ENCODE measurements around the gene CLDN9.
A peak's percentile ranks its signal among the peaks of the same experiment; 100 is the strongest.

CLDN9 gene

GRCh38 chr16:2964475-2965336, 48.0 kb upstream of the CLDN9 start:
- H4K91ac ChIP-seq (ENCODE audit: low read length), result no peak overlapping the region
- H3K18ac ChIP-seq (ENCODE audit: low read depth in 1 of 2, low read length in 2 of 2), result no peak overlapping the region
- H2BK120ac ChIP-seq (ENCODE audit: low read depth, low read length), result no peak overlapping the region
- peak overlapping the region in 1 of 2 experiments; percentile 80 for H3K23ac ChIP-seq (ENCODE audit: low read length in 2 of 2)
- peaks cover 2% of the 10 kb centered on the region for H3K79me1 ChIP-seq (replicated peaks; ENCODE audit: low read length, poor library complexity, severe bottlenecking)
- H2BK15ac ChIP-seq (ENCODE audit: low read depth, poor library complexity, severe bottlenecking), result no peak overlapping the region
- H3K27me3 ChIP-seq (ENCODE audit: control insufficient read depth in 1 of 2, insufficient read depth in 1 of 2, low read length in 2 of 2), result peaks cover 58 to 79% of the 10 kb centered on the region in 2 experiments
- no peak overlapping the region for H4K8ac ChIP-seq (ENCODE audit: low read length)
- peak overlapping the region in 1 of 2 experiments; percentile 42 for H3K4me3 ChIP-seq (ENCODE audit: insufficient read depth in 1 of 2, low read depth in 1 of 2, low read length in 2 of 2)
- no peak overlapping the region for H3K27ac ChIP-seq (ENCODE audit: low read length, poor library complexity, severe bottlenecking)
- H3K9ac ChIP-seq (ENCODE audit: low read length), result no peak overlapping the region
- no peak overlapping the region for H2AFZ ChIP-seq (ENCODE audit: low read depth, low read length)
- H3K4me1 ChIP-seq (ENCODE audit: control insufficient read depth, insufficient read depth, low read depth, low read length), result peaks cover 41% of the 10 kb centered on the region
- WGBS, result under 1% methylated on average over 52 of the region's 68 CpGs
- no peak for DNase-seq
- peaks cover 0 to 5% of the 10 kb centered on the region in 2 experiments for H3K36me3 ChIP-seq (ENCODE audit: control insufficient read depth in 1 of 2, insufficient read depth in 2 of 2, low read depth in 1 of 2, low read length in 2 of 2)
- H3K9me3 ChIP-seq (ENCODE audit: control insufficient read depth, low read length), result no peaks in the 10 kb centered on the region
- peak overlapping the region; percentile 70 for H3K4me2 ChIP-seq (ENCODE audit: low read length, poor library complexity, severe bottlenecking)
- no peak overlapping the region for H2BK12ac ChIP-seq (ENCODE audit: low read length in 2 of 2)
- H2BK5ac ChIP-seq (ENCODE audit: low read depth, low read length, poor library complexity, severe bottlenecking), result no peak overlapping the region
- H3K4ac ChIP-seq (ENCODE audit: low read depth in 1 of 2, low read length in 2 of 2), result no peak overlapping the region
- no peak overlapping the region for H2AK5ac ChIP-seq (ENCODE audit: low read length, severe bottlenecking)
- no peak overlapping the region for H3K14ac ChIP-seq (ENCODE audit: low read length in 2 of 2)

- no peak overlapping the region for H2AFZ ChIP-seq (ENCODE audit: low read depth, low read length)
- no peak overlapping the region for H3K4me2 ChIP-seq (ENCODE audit: low read length, poor library complexity, severe bottlenecking)
- no peak overlapping the region for H2BK15ac ChIP-seq (ENCODE audit: low read depth, poor library complexity, severe bottlenecking)
- H2BK12ac ChIP-seq (ENCODE audit: low read length in 2 of 2), result no peak overlapping the region
- peaks cover 11% of the 10 kb centered on the region for H3K79me1 ChIP-seq (replicated peaks; ENCODE audit: low read length, poor library complexity, severe bottlenecking)
- no peaks in the 10 kb centered on the region for H3K9me3 ChIP-seq (ENCODE audit: control insufficient read depth, low read length)
- no peak overlapping the region for H3K4ac ChIP-seq (ENCODE audit: low read depth in 1 of 2, low read length in 2 of 2)
- peaks cover 50 to 66% of the 10 kb centered on the region in 2 experiments for H3K27me3 ChIP-seq (ENCODE audit: control insufficient read depth in 1 of 2, insufficient read depth in 1 of 2, low read length in 2 of 2)
- no peak for DNase-seq
- H4K91ac ChIP-seq (ENCODE audit: low read length), result no peak overlapping the region
- H3K14ac ChIP-seq (ENCODE audit: low read length in 2 of 2), result no peak overlapping the region
- H3K4me3 ChIP-seq (ENCODE audit: insufficient read depth in 1 of 2, low read depth in 1 of 2, low read length in 2 of 2), result no peak overlapping the region
- WGBS, result 93% methylated on average over 38 of the region's 39 CpGs
- no peak overlapping the region for H3K18ac ChIP-seq (ENCODE audit: low read depth in 1 of 2, low read length in 2 of 2)
- H2BK120ac ChIP-seq (ENCODE audit: low read depth, low read length), result no peak overlapping the region
- H2AK5ac ChIP-seq (ENCODE audit: low read length, severe bottlenecking), result no peak overlapping the region
- no peak overlapping the region for H2BK5ac ChIP-seq (ENCODE audit: low read depth, low read length, poor library complexity, severe bottlenecking)
- H3K4me1 ChIP-seq (ENCODE audit: control insufficient read depth, insufficient read depth, low read depth, low read length), result peaks cover 54% of the 10 kb centered on the region
- no peak overlapping the region for H3K23ac ChIP-seq (ENCODE audit: low read length in 2 of 2)
- peaks cover 0 to 7% of the 10 kb centered on the region in 2 experiments for H3K36me3 ChIP-seq (ENCODE audit: control insufficient read depth in 1 of 2, insufficient read depth in 2 of 2, low read depth in 1 of 2, low read length in 2 of 2)
- no peak overlapping the region for H4K8ac ChIP-seq (ENCODE audit: low read length)
- no peak overlapping the region for H3K9ac ChIP-seq (ENCODE audit: low read length)
- no peak overlapping the region for H3K27ac ChIP-seq (ENCODE audit: low read length, poor library complexity, severe bottlenecking)
These were observed 46.5 kb upstream of the CLDN9 start for GRCh38 chr16:2966043-2966807.

- Histone ChIP-seq H3K27me3 (ENCODE audit: control insufficient read depth in 1 of 2, insufficient read depth in 1 of 2, low read length in 2 of 2) (peaks cover 50 to 62% of the 10 kb centered on the region in 2 experiments), H2BK5ac (ENCODE audit: low read depth, low read length, poor library complexity, severe bottlenecking) (no peak overlapping the region), H2BK120ac (ENCODE audit: low read depth, low read length) (no peak overlapping the region), H4K91ac (ENCODE audit: low read length) (no peak overlapping the region), H3K4me3 (ENCODE audit: insufficient read depth in 1 of 2, low read depth in 1 of 2, low read length in 2 of 2) (no peak overlapping the region), H3K36me3 (ENCODE audit: control insufficient read depth in 1 of 2, insufficient read depth in 2 of 2, low read depth in 1 of 2, low read length in 2 of 2) (peaks cover 0 to 12% of the 10 kb centered on the region in 2 experiments), H3K23ac (ENCODE audit: low read length in 2 of 2) (no peak overlapping the region), H2BK15ac (ENCODE audit: low read depth, poor library complexity, severe bottlenecking) (no peak overlapping the region), H3K14ac (ENCODE audit: low read length in 2 of 2) (no peak overlapping the region), H2AK5ac (ENCODE audit: low read length, severe bottlenecking) (no peak overlapping the region), H2BK12ac (ENCODE audit: low read length in 2 of 2) (no peak overlapping the region), H3K9ac (ENCODE audit: low read length) (no peak overlapping the region), H3K9me3 (ENCODE audit: control insufficient read depth, low read length) (no peaks in the 10 kb centered on the region), H2AFZ (ENCODE audit: low read depth, low read length) (no peak overlapping the region), H3K27ac (ENCODE audit: low read length, poor library complexity, severe bottlenecking) (no peak overlapping the region), H3K4me1 (ENCODE audit: control insufficient read depth, insufficient read depth, low read depth, low read length) (peaks cover 59% of the 10 kb centered on the region), H3K18ac (ENCODE audit: low read depth in 1 of 2, low read length in 2 of 2) (no peak overlapping the region), H3K4ac (ENCODE audit: low read depth in 1 of 2, low read length in 2 of 2) (no peak overlapping the region), H3K4me2 (ENCODE audit: low read length, poor library complexity, severe bottlenecking) (no peak overlapping the region), H4K8ac (ENCODE audit: low read length) (no peak overlapping the region), H3K79me1 (replicated peaks; ENCODE audit: low read length, poor library complexity, severe bottlenecking) (peaks cover 11% of the 10 kb centered on the region)
- DNase-seq, result no peak
- 60% methylated on average over 26 of the region's 46 CpGs for WGBS
These were observed 45.9 kb upstream of the CLDN9 start for GRCh38 chr16:2966808-2967191.

- H2AFZ ChIP-seq (ENCODE audit: low read depth, low read length), result no peak overlapping the region
- H2BK15ac ChIP-seq (ENCODE audit: low read depth, poor library complexity, severe bottlenecking), result no peak overlapping the region
- 68% methylated on average over 50 of the region's 51 CpGs for WGBS
- H3K79me1 ChIP-seq (replicated peaks; ENCODE audit: low read length, poor library complexity, severe bottlenecking), result peaks cover 11% of the 10 kb centered on the region
- no peak overlapping the region for H3K4me2 ChIP-seq (ENCODE audit: low read length, poor library complexity, severe bottlenecking)
- no peak for DNase-seq
- H3K9ac ChIP-seq (ENCODE audit: low read length), result no peak overlapping the region
- H3K36me3 ChIP-seq (ENCODE audit: control insufficient read depth in 1 of 2, insufficient read depth in 2 of 2, low read depth in 1 of 2, low read length in 2 of 2), result peaks cover 0 to 16% of the 10 kb centered on the region in 2 experiments
- peaks cover 60% of the 10 kb centered on the region for H3K4me1 ChIP-seq (ENCODE audit: control insufficient read depth, insufficient read depth, low read depth, low read length)
- H3K4me3 ChIP-seq (ENCODE audit: insufficient read depth in 1 of 2, low read depth in 1 of 2, low read length in 2 of 2), result no peak overlapping the region
- H2BK5ac ChIP-seq (ENCODE audit: low read depth, low read length, poor library complexity, severe bottlenecking), result no peak overlapping the region
- H2AK5ac ChIP-seq (ENCODE audit: low read length, severe bottlenecking), result no peak overlapping the region
- H3K9me3 ChIP-seq (ENCODE audit: control insufficient read depth, low read length), result no peaks in the 10 kb centered on the region
- no peak overlapping the region for H3K27ac ChIP-seq (ENCODE audit: low read length, poor library complexity, severe bottlenecking)
- H3K18ac ChIP-seq (ENCODE audit: low read depth in 1 of 2, low read length in 2 of 2), result no peak overlapping the region
- H3K23ac ChIP-seq (ENCODE audit: low read length in 2 of 2), result no peak overlapping the region
- no peak overlapping the region for H3K14ac ChIP-seq (ENCODE audit: low read length in 2 of 2)
- no peak overlapping the region for H3K4ac ChIP-seq (ENCODE audit: low read depth in 1 of 2, low read length in 2 of 2)
- H3K27me3 ChIP-seq (ENCODE audit: control insufficient read depth in 1 of 2, insufficient read depth in 1 of 2, low read length in 2 of 2), result peaks cover 45 to 58% of the 10 kb centered on the region in 2 experiments
- H4K8ac ChIP-seq (ENCODE audit: low read length), result no peak overlapping the region
- H2BK120ac ChIP-seq (ENCODE audit: low read depth, low read length), result no peak overlapping the region
- no peak overlapping the region for H2BK12ac ChIP-seq (ENCODE audit: low read length in 2 of 2)
- H4K91ac ChIP-seq (ENCODE audit: low read length), result peak overlapping the region; percentile 21
These were observed 45.5 kb upstream of the CLDN9 start for GRCh38 chr16:2967211-2967631.
